Measurements from ENCODE around the gene EEFSEC. TPM values are rescaled to one million over a fixed set of nuclear protein-coding genes. Genes with fewer than 3 reads are reported as not detected.

The EEFSEC gene
- total RNA-seq, 1 experiment from 2014 or later: 21.3 TPM

DNA sequence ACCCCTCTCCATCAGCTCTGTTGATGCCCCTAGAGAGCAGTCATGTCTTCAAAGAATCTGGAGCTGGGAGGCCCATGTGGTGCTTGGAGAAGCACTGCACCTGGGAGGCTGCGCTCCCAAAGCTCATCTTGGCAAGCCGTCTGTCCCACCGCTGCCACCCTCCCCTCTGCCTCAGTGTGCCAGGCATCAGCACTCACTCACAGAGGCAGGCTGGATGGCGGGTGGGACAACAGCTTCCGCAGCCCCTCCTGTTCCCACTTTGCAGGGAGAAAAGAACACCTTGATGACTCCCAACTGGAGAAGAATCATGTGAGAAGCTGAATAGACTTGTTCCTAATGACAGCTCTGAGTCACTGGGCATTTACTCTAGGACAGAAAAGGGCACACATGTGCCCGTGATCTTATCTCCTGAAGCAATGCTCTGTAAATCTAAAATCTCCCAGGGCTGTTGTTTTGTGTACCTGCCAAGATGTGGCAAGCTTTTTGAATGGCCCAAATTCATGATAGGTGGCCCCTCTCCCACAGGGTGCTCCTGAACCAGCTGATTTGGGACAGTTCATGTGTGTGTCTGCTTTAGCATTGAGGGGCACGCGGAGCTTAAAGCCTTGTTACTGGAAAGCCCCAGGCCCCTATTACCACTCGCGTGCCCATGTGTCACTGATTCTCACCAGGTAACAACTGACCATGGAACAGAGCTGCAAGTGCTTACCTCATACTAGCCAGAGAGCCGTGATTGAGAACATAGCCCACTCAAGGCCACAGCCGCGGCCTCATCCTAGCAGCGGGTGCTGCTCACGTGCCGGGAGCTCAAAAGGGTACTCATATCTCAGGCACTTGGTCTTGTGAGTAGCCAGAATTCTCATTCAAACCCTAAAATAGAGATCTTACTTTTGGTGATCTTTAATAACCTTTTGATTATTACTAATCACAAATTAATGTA lies 209.0 kb downstream of the EEFSEC start:
- H3K9me2 ChIP-seq (ENCODE audit: insufficient read depth): no peaks in the 10 kb centered on the region
- no peaks in the 10 kb centered on the region for H3K9me3 ChIP-seq (ENCODE audit: insufficient read depth, low read depth)
- no peaks in the 10 kb centered on the region for H4K20me1 ChIP-seq (ENCODE audit: insufficient read depth)
- H3K27ac ChIP-seq: no peak overlapping the region
- H2AFZ ChIP-seq: no peak overlapping the region
- peaks cover 9% of the 10 kb centered on the region; the same call in 1 of the 2 replicates for H3F3A ChIP-seq (ENCODE audit: insufficient read depth, low read depth)
- H3K4me2 ChIP-seq: peak overlapping the region; percentile 40
- H3K79me2 ChIP-seq (ENCODE audit: low read depth): no peaks in the 10 kb centered on the region
- TF ChIP-seq EZH2 (IDR thresholded peaks at IDR 0.05; ENCODE audit: low read depth): no peak
- TF ChIP-seq, protein P1, sequence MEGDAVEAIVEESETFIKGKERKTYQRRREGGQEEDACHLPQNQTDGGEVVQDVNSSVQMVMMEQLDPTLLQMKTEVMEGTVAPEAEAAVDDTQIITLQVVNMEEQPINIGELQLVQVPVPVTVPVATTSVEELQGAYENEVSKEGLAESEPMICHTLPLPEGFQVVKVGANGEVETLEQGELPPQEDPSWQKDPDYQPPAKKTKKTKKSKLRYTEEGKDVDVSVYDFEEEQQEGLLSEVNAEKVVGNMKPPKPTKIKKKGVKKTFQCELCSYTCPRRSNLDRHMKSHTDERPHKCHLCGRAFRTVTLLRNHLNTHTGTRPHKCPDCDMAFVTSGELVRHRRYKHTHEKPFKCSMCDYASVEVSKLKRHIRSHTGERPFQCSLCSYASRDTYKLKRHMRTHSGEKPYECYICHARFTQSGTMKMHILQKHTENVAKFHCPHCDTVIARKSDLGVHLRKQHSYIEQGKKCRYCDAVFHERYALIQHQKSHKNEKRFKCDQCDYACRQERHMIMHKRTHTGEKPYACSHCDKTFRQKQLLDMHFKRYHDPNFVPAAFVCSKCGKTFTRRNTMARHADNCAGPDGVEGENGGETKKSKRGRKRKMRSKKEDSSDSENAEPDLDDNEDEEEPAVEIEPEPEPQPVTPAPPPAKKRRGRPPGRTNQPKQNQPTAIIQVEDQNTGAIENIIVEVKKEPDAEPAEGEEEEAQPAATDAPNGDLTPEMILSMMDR (conservative IDR thresholded peaks at IDR 0.05): no peak
- BruUV-seq (replicated peaks): no TSS peak
- no peak overlapping the region for H3K4me3 ChIP-seq
- CTCF ChIA-PET: interaction anchor here (0.6 kb wide), 1 partner anchor 60 kb away, joined by 3 read pairs; no protein-coding TSS in a partner anchor
- POLR2A ChIA-PET (ENCODE audit: unreplicated experiment): interaction anchor here (0.5 to 0.6 kb wide), 2 partner anchors 26 to 92 kb away, joined by 4 read pairs; no protein-coding TSS in a partner anchor
- peak in 1 of 2 experiments; percentile 70 for DNase-seq
- H3K36me3 ChIP-seq (ENCODE audit: low read depth): no peaks in the 10 kb centered on the region
- peaks cover 52% of the 10 kb centered on the region for H3K4me1 ChIP-seq (replicated peaks; ENCODE audit: insufficient read depth)
- intact Hi-C loops (cut with micrococcal nuclease; ENCODE audit: unreplicated experiment): no loop called here
- no peaks in the 10 kb centered on the region for H3K27me3 ChIP-seq (ENCODE audit: insufficient read depth, low read depth)

GRCh38 chr3:128364291-128364690 lies 211.0 kb downstream of the EEFSEC start:
- H2AFZ ChIP-seq: no peak overlapping the region
- H3K9me3 ChIP-seq (ENCODE audit: insufficient read depth, low read depth): no peaks in the 10 kb centered on the region
- DNase-seq: no peak
- no peak overlapping the region for H3K4me2 ChIP-seq
- H3F3A ChIP-seq (ENCODE audit: insufficient read depth, low read depth): peaks cover 20% of the 10 kb centered on the region; the same call in 1 of the 2 replicates
- no peak overlapping the region for H3K4me3 ChIP-seq
- H3K36me3 ChIP-seq (ENCODE audit: low read depth): no peaks in the 10 kb centered on the region
- no peaks in the 10 kb centered on the region; the same call in 1 of the 2 replicates for H4K20me1 ChIP-seq (ENCODE audit: insufficient read depth)
- ChIA-PET CTCF (no interaction called here), POLR2A (ENCODE audit: unreplicated experiment) (interaction anchor here (0.5 to 0.6 kb wide), 2 partner anchors 11 to 245 kb away, joined by 4 to 8 read pairs; no protein-coding TSS in a partner anchor)
- no peaks in the 10 kb centered on the region for H3K27me3 ChIP-seq (ENCODE audit: insufficient read depth, low read depth)
- H3K4me1 ChIP-seq (replicated peaks; ENCODE audit: insufficient read depth): peaks cover 63% of the 10 kb centered on the region
- no peaks in the 10 kb centered on the region for H3K9me2 ChIP-seq (ENCODE audit: insufficient read depth)
- no peak overlapping the region for H3K27ac ChIP-seq
- H3K79me2 ChIP-seq (ENCODE audit: low read depth): no peaks in the 10 kb centered on the region
- no TSS peak for BruUV-seq (replicated peaks)
- intact Hi-C loops (cut with micrococcal nuclease; ENCODE audit: unreplicated experiment): no loop called here
- TF ChIP-seq, protein P1 (conservative IDR thresholded peaks at IDR 0.05): no peak
- no peak for TF ChIP-seq EZH2 (IDR thresholded peaks at IDR 0.05; ENCODE audit: low read depth)

DNA sequence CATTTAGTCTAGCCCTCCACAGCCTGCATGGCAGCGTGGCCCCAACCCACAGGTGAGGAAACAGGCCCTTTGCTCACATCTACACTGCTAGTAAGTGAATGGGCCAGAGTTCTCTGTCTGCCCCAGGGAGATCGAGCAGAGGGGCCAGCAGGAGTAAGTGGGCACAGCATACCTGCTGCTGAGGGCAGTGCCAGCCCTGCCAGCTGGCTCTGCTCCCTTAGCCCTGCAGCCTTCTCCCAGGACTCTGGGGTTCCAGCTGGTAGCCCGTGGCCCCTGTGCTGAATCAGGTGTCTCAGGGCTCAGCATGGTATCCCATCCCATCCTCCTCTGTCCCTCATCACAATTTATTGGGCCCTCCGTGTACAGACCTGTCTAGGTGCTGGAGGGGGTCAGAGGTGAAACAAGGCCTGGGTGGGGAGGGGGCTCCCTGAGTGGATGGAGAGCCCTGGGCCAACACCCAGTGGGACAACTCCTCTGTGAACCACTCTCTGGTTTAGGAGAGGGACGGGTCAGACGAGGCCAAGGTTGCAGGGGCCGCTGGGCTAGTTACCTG lies 211.6 kb downstream of the EEFSEC start:
- peaks cover 20% of the 10 kb centered on the region; the same call in 1 of the 2 replicates for H3F3A ChIP-seq (ENCODE audit: insufficient read depth, low read depth)
- no peaks in the 10 kb centered on the region for H3K27me3 ChIP-seq (ENCODE audit: insufficient read depth, low read depth)
- POLR2A ChIA-PET (ENCODE audit: unreplicated experiment): no interaction called here
- H4K20me1 ChIP-seq (ENCODE audit: insufficient read depth): no peaks in the 10 kb centered on the region; the same call in 1 of the 2 replicates
- no peak overlapping the region for H3K27ac ChIP-seq
- no peak overlapping the region for H3K4me2 ChIP-seq
- TF ChIP-seq EZH2 (IDR thresholded peaks at IDR 0.05; ENCODE audit: low read depth): no peak
- TF ChIP-seq, protein P1 (conservative IDR thresholded peaks at IDR 0.05): no peak
- H2AFZ ChIP-seq: no peak overlapping the region
- intact Hi-C loops (cut with micrococcal nuclease; ENCODE audit: unreplicated experiment): no loop called here
- no peaks in the 10 kb centered on the region for H3K9me2 ChIP-seq (ENCODE audit: insufficient read depth)
- H3K9me3 ChIP-seq (ENCODE audit: insufficient read depth, low read depth): no peaks in the 10 kb centered on the region
- no peaks in the 10 kb centered on the region for H3K36me3 ChIP-seq (ENCODE audit: low read depth)
- CTCF ChIA-PET: no interaction called here
- DNase-seq: no peak
- peaks cover 58% of the 10 kb centered on the region for H3K4me1 ChIP-seq (replicated peaks; ENCODE audit: insufficient read depth)
- BruUV-seq (replicated peaks): no TSS peak
- no peaks in the 10 kb centered on the region for H3K79me2 ChIP-seq (ENCODE audit: low read depth)
- no peak overlapping the region for H3K4me3 ChIP-seq
